Measurements from ENCODE around the gene NCAPH2.

NCAPH2 gene

DNA sequence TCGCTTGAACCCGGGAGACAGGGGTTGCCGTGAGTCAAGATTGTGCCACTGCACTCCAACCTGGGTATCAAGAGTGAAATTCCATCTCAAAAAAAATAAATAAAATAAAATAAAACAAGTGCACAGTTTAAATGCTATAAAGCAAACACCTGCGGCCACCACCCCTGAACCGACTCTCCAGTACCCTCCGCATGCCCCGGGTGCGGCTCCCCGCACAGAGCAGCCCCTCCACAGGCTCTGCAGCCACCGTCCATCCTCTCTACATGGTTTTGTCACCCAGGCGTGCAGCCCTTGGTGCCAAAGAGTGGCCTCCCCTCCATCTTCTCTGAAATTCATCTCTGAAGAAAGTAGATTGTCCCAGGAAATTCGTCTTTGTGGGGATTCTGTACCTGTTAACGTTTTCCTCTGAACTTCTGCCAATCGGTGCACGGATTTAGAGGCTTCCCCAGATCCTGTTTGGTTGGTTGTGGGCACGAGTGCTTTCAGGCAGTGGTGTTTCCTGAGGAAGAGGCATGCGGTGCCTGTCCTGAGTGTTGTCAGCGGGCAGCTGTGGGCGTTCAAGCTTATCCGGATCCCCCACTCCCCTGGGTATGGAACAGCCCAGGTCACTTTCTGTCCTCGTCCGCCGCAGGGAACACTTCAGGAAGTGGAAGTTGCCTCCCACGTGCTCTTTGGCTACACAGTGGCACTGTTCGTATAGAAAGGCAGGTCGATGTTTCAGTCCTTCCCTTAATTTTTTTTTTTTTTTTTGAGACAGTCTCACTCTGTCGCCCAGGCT, 17.3 kb upstream of the NCAPH2 start:
- DNase-seq, result no peak

DNA sequence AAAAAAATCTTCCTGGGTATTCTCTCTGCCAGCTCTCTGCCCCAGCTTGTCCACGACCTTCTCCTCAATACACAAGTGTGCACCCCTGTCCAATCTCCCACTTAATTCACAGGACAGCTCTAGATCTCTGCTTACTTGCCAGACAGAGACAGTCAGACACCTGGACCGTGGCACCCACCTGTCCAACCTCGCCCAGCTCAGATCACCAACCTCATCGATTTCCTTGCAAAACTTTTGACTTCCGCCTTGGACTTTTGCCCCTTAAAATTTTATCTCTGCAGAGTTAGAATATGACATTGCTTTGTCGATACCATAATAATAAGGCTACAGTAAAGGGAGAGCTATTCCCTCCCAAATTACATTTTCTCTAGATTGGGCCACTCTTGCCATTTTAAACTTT, 10.9 kb upstream of the NCAPH2 start:
- DNase-seq, result no peak

DNA sequence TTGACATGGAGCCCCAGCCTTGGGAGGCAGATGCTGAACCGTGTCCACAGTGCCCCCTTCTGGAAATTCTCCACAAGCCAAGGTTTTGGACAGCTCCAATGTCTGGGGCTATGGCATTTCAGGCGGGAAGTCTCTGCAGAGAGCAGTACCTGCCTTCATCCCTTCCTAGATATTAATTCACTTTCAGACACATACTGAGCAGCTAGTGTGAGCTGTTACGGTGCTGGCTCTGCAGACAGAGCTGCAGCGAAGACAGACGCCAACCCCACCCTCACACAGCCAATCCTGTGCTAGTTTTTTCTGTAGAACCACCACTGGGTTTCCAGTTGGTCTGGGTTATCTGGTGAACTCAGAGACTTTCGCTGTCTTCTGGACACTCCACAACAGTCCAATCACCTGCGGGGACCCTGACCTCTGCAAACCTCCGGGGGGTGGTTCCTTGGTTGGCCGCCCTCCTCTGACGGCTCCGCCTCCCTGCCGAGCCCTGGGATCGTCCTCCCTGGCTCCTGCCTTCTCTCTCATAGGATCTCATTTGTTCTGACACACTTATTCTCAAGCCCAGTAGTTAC, 9.6 kb upstream of the NCAPH2 start:
- DNase-seq, result peak; percentile 66

DNA sequence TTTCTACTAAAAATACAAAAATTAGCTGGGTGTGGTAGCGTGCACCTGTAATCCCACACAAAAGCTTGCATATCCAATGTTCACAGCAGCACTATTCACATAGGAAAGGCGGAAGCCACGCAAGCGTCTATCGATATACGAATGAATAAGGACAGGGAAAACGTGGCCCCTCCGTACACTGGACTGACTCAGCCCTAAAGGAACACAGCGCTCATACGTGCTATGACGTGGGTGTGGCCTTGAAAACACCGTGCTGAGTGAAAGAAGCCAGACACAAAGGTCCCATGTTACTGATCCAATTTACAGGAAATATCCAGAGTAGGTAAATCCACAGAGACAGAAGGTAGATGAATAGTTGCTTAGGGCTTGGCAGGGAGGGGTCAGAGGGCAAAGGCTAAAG, 7.6 kb upstream of the NCAPH2 start:
- no peak for DNase-seq

DNA sequence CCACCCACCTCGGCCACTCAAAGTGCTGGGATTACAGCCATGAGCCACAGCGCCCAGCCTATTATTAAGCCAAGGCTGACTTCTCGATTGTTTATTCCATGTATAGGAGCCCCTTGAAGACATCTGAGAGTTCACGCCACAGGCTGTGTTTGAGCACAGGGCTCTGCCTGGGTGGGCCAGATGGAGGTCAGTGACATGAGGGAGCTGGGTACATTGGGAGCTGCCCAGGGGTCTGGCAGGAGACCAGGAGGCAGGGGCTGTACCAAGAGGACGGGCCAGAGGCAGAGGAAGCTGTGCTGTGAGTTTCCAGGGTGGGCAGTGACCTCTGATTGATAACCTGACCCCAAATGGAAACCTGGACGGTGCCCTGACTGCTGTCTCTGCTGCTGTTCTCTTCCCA, 5.9 kb upstream of the NCAPH2 start:
- DNase-seq, result no peak

DNA sequence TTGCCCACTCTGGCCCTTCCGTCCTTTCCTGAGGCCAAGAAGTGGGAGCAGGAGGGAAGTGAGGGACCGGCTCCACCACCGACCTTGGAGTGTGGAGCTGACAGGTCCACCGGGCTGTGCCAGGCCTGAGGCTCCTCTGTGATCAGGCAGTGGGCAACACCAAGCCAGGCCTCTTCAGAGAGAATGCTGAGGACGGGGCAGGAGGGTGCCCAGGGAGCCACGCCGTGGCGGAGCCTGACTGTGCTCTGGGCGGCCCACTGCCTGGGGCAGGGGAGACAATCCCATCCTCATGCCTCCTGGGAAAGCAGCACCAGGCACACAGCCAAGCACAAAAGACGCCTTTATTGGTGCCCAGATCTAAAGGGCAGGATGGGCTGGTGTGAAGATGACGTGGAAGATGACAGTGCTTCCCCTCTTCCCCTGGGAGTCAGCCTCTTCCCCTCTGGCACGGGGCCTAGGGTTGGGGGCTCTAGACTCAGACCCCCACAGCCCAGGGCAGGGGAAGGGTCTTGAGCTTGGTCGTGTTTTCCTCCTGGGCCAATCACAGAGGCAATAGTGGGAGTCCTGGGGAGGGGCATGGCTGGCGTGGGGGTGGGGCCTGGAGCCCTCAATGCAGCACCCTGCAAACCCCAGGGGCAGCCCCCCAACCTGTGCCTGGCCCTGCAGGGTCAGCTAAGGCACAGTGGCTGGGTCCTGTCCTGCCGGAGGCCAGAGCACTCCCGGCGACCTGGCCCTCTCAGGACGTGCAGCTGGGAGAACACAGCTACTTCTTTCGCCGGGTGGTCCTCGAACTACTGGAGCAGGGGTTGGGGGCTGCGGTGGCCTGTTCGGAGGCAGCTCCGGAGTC, 5.2 kb upstream of the NCAPH2 start:
- no peak for DNase-seq

DNA sequence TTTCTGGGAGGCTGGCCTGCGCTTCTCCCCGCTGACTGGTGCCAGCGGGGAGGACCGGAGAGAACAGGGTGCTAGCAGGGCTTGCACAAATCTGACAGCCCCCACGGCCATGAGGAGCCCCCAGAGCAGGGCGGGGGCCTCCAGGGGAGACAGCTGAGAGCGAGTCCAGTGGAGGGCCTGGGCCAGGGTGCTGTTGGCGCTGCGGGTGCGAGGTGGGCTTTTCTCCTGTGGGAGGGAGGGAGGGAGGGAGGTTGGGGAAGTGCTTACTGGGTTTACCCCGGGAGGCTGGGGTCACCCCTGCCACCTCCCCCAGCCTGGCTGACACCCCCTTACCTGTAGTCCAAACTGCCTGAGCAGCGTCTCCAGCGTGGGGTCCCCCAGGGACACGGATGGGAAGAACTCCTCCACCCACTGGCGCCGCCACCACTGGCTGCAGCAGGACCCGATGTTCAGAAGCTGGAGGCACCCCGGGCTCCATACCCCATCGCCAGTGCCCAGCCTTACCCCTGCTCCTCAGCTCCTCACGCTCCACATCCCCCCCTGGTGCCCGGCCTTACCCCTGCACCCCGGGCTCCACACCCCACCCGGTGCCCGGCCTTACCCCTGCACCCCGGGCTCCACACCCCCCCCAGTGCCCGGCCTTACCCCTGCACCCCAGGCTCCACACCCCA, 4.4 kb upstream of the NCAPH2 start:
- DNase-seq, result no peak

DNA sequence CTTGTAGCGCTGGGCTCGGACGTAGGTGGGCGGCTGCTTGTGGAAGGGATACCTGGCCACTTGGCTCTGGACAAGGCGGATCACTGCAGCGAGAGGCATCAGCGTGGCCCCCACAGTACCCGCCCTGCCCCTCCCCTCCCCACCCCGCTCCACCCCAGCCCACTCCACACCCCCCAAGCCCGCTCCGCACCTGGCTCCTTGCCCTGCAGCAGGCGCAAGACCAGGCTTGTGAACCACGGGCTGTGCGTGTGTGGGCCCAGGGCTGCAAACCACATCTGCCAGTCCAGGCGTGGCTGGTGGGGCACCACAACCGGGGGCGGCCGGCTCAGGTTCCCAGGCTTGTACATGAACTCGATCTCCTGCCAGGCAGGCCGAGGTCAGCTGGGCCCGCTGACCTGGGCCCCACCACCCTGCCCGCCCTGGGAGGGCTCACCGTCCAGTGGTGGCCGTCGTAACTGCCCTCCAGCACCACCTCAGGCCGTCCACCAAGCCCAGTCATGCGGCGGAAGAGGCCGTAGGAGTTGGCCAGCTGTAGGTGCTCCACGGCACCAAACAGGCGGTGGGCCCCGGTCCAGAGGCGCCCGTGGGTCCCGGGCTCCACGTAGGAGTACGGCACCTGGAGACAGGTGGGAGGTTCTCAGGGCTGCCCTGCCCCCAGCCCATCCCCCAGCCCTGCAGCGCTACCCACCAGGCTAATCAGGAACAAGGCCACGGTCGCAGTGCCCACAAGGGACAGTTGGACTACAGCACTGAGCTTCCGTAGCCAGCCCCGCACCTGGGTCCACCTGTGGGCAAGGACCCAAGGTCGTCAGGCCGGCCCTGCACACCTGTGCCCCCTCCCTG, 3.4 kb upstream of the NCAPH2 start:
- no peak for DNase-seq

DNA sequence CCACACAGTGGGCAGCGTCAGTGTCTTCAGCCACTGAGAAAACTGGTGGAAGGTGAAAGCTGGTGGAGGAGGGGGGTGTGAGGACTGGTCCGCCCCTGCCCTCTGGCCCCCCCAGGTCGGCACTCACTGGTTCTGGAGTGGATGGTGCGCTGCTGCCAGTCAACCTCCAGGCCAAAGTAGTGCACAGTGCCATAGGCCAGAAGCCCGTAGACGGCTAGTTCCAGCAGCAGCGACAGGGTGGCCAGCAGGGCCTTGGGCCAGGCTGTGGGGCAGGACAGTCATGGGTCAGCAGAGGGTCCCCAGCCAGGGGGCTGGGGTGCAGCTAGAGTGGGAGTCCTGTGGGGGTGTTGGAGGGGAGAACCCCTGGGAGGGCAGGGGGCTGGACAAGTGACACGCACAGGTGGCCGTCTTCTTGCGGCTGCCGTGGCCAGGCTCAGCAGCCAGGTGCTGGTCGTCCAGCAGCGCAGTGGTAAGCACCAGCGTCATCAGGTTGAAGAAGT, 2.7 kb upstream of the NCAPH2 start:
- DNase-seq, result no peak

DNA sequence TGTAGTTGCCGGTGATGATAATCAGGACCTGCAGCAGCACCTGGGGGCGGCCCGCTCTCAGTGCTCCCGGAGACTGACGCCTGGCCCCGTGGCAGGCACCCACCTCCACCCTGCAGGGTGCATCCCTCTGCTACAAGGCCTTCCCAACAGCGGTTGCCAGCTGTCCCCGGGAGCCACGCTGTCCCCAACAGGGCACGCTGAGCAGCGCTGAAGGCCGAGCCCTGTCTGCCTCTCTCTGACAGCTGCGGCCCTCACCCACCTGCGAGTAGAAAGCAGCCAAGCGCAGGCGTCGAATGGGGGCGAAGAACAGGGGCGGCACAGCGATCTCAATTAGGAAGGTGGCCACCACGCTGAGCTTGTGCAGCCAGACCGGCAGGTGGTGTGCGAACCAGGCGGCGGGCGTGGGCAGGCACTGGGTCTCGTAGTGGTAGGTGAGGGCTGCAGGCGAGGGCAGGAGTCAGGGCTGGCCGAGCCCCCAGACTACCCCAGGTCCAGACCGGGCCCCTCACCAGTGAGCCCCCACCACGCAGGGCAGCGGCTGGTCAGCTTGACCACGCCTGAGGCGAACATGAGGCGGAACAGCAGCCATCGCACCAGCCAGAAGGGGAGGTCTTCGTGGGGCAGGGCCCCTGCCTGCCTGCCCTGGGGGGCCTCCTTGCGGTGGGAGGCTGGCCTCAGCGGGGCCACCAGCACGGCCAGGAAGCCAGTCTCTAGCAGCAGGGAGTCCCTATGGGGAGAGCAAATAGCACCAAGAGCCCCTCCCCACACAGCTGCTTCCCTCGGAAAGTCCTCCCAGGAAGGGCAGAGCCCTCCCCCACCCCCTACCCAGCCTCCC, 2.0 kb upstream of the NCAPH2 start:
- DNase-seq, result no peak

DNA sequence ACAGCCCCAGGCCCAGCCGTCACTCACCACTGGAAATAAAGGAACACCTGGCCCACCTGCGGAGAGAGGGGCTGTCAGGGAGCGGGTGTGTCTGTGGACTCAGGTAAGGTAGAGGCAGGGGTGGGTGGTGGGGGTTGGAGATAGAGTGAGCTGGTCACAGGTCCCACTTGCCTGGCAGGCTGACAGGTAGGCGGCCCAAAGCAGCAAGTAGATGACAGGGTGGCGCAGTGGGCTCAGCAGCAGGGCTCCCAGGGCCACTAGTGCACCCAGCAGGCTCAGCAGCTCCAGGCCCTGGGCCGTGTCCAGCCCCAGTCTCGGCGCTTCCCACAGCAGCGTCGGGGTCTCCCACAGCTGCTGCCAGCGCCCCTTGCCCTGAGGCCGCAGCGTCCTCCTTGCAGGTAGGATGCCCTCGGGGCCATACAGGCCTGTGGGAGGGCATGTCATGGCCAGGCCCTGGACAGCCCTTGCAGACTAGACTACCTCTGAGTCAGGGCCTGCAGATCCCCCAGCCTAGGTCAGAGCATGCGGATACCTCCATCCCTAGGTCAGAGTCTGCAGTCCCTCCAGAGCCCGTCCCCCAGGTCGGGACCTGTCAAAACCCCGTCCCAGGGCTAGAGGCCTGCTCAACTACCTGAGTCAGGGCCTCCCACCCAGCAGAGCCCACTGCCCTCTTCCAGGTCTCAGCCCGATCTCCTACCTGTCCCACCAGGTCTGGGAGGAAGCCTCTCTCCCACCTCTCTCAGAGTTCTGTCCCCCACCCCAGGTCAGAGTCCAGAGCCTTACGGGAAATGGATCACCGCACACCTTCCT, 1.2 kb upstream of the NCAPH2 start:
- no peak for DNase-seq

DNA sequence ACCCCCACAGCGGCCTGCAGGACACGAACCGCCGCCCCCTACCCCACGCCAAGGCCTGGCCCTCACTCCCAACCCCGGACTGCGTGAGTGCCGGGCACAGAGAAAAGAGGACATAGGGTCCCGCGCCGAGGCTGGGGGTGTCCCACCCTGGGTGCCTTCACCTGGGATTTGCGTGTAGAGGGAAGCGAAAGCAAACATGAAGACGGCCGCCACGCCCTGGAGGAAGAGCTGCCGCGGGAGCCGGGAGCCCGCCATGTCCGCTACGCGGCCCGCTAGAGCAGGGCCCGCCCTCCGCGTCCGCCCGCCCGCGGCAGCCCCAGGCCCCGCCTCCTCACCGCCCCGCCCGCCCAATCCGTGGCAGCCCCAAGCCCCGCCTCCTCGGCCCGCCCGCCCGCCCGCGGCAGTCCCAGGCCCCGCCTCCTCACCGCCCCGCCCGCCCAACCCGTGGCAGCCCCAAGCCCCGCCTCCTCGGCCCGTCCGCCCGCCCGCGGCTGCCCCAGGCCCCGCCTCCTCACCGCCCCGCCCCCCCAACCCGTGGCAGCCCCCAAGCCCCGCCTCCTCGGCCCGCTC, 518 bp upstream of the NCAPH2 start, which contains the start of gene LMF2:
LMF2 (minus strand) TSS at position 282 of the 570 bp plus-strand sequence; CDS start at position 255, 27 bp downstream.
- peak; percentile 95 for DNase-seq

DNA sequence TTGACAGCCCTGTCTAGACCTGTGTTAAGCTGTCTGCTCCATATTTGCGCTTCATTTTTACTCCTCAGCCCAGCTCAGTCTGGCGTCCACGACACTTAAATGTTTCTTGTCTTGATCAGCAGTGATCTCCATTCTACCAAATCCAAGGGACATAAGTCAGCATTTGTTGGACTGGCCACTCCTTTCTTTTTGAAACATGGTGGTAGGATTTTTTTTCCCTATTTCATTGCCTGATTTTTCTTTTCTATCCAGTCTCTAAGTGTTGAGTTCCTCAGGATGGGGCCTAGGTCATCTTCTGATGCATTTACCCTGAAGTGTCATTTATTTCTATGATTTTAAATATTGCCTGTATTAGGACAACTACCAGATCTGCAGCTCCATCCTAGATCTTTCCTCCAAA, 873 bp downstream of the NCAPH2 start:
- no peak for DNase-seq

DNA sequence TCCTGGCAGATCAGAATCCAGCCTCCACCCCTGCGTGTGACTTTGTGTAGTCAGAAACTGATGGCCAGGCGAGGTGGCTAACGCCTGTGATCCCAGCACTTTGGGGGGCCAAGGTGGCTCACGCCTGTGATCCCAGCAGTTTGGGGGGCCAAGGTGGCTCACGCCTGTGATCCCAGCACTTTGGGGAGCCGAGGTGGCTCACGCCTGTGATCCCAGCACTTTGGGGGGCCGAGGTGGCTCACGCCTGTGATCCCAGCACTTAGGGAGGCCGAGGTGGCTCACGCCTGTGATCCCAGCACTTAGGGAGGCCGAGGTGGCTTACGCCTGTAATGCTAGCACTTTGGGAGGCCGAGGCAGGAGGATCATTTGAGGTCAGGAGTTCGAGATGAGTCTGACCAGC, 5.2 kb downstream of the NCAPH2 start:
- DNase-seq, result no peak

DNA sequence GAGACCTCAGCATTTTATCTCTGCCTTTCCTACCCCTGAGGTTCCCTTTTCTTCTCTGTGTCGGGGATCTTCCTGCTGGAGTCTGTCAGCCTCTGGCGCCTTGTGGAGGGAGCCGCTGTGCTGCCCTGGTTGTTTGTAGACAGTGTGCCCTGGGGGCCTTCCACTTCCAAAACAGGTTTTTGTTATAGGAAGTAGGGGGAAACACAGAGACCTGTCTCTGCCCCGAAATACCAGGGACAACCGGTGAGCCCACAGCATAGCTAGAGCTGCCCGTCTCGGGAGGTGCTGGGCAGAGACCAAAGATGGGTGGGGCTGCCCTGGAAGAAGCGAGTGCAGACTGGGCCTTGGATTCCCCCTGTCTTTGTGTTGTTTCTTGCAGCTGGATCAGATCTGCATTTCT, 8.0 kb downstream of the NCAPH2 start:
- DNase-seq, result no peak

DNA sequence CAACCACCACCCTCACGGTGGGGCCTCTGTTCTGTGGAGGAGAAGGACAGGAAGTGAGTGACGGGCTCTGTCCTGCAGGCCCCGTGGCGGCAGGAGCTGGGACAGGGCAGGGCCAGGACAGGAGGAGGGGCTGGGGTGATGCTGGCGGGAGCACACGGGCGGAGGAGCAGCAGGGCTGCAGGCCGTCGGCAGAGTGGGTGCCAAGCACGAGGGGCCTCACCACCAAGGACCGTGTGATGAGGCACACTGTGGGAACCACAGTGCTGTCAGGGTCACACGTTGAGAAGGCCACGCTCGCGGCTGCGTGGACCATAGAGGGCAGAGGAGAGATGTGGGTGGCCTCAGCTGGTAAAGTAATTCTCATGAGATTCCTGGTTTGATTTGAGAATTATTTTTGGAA, 8.9 kb downstream of the NCAPH2 start:
- no peak for DNase-seq

DNA sequence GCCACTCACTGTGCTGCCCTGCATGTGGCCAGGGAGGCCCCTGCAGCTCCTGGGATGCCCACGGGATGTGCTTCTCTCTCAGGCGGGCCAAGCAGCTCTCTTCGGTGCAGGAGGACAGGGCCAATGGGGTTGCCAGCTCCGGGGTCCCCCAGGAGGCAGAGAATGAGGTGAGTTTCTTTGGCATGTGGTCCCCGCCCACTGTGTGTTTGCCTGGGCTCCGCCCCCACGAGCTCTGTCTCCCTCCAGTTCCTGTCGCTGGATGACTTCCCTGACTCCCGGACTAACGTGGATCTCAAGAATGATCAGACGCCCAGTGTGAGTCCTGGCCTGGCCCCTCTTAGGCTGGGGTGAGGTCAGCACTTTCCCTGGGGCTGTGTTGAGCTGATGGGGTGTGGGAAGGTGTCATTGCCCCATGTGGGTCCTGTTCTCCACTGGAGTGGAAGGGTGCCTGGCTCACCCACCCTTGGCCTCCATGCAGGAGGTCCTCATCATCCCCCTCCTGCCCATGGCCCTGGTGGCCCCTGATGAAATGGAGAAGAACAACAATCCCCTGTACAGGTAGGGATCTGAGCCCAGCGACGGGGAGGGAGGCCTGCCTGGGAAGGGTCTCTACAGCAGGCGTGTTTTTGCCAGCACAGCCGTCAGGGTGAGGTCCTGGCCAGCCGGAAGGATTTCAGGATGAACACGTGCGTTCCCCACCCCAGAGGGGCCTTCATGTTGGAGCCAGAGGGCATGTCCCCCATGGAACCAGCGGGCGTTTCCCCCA, 9.7 kb downstream of the NCAPH2 start:
- DNase-seq, result no peak

DNA sequence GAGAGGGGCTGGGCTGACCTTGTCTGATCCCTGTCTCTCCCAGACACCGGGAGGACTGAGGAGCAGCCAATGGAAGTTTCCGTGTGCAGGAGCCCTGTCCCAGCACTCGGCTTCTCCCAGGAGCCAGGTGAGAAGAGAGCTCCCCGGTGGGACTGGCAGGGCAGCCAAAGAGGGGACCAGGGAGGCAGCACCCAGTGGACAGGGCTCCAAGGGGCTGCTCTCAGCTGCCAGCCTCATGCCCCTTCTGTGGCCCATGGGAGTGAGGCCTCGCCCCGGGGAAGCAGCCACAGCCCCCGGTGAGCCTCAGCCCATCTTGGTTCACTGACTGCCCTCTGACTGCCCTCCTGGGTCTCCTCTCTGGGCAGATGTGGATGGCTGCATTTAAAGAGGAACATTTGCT, 10.6 kb downstream of the NCAPH2 start:
- DNase-seq, result no peak

DNA sequence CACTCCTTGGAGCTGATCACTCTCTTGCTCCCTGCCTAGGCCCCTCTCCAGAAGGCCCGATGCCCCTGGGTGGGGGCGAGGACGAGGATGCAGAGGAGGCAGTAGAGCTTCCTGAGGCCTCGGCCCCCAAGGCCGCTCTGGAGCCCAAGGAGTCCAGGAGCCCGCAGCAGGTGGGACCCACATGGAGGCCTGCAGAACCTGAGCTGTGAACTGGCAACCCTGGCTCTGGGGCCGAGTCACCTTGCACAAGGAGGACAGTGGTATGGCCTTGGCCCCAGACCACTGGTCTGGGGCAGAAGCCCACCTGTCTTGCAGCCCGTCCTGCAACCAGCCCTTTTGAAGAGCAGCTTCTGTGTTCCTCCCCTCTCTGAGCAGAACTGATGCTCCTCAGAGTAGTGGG, 11.1 kb downstream of the NCAPH2 start:
- no peak for DNase-seq

Data from midbrain (tissue), 1 donor.